Stimulated activated naive CD4-positive, alpha-beta T cell treated with Interleukin-2 at 50 U/mL for 16 hours (primary cell): ENCODE results near the gene ZIC2.
"Not testable (repeated sequence)": the region's sequence is repeated elsewhere in the genome, so short reads cannot be mapped to it uniquely, and the experiment has no call there.

Source experiments
- DNase-seq: peaks from one replicate; lab custom pipeline; 2025; lab: John Stamatoyannopoulos, UW

Gene ZIC2

GRCh38 chr13:100019780-100020356 is 38.3 kb downstream of the ZIC2 start:
- no peak for DNase-seq

GRCh38 chr13:100022798-100023197 is 41.2 kb downstream of the ZIC2 start:
- DNase-seq, result no peak

- no peak for DNase-seq
These were observed 42.4 kb downstream of the ZIC2 start for GRCh38 chr13:100024023-100024422.

- no peak for DNase-seq
These were observed 48.3 kb downstream of the ZIC2 start for GRCh38 chr13:100029933-100030332.

- not testable (repeated sequence) for DNase-seq
These were observed 51.1 kb downstream of the ZIC2 start for GRCh38 chr13:100032642-100033041.

- no peak for DNase-seq
These were observed 54.4 kb downstream of the ZIC2 start for GRCh38 chr13:100035936-100036335.
